HG02798 (cell line): Measurements from ENCODE around the gene POLR1C.
"Not testable (repeated sequence)": the region's sequence is repeated elsewhere in the genome, so short reads cannot be mapped to it uniquely, and the experiment has no call there.

Source experiments
- ATAC-seq: cut with Tn5 transposase; IDR thresholded peaks from one replicate; pipeline ENCODE4 v1.9.1; 2021; ENCODE audit warnings: mild to moderate bottlenecking; ENCODE audit not compliant: unreplicated experiment, poor library complexity

POLR1C gene

GRCh38 chr6:43491750-43492661 is 24.9 kb upstream of the POLR1C start:
- no peak for ATAC-seq

- ATAC-seq, result no peak
These were observed 24.2 kb upstream of the POLR1C start for GRCh38 chr6:43492673-43493072.

- ATAC-seq, result no peak
These were observed 23.7 kb upstream of the POLR1C start for GRCh38 chr6:43493230-43493629.

- no peak for ATAC-seq
These were observed 23.1 kb upstream of the POLR1C start for GRCh38 chr6:43493833-43494232.

- ATAC-seq, result no peak
These were observed 22.6 kb upstream of the POLR1C start for GRCh38 chr6:43494321-43494720.

GRCh38 chr6:43494766-43495165 is 22.1 kb upstream of the POLR1C start:
- ATAC-seq, result no peak

GRCh38 chr6:43495409-43495941 is 21.4 kb upstream of the POLR1C start:
- no peak for ATAC-seq

- no peak for ATAC-seq
These were observed 20.3 kb upstream of the POLR1C start for GRCh38 chr6:43496370-43497128.

GRCh38 chr6:43497129-43497396 is 19.8 kb upstream of the POLR1C start:
- ATAC-seq, result no peak

GRCh38 chr6:43497689-43498088 is 19.2 kb upstream of the POLR1C start:
- no peak for ATAC-seq

GRCh38 chr6:43498291-43498690 is 18.6 kb upstream of the POLR1C start:
- not testable (repeated sequence) for ATAC-seq

GRCh38 chr6:43499028-43499815 is 17.7 kb upstream of the POLR1C start:
- no peak for ATAC-seq

GRCh38 chr6:43500921-43501320 is 16.0 kb upstream of the POLR1C start:
- no peak for ATAC-seq

- no peak for ATAC-seq
These were observed 14.2 kb upstream of the POLR1C start for GRCh38 chr6:43502666-43503065.

- no peak for ATAC-seq
These were observed 13.4 kb upstream of the POLR1C start for GRCh38 chr6:43503443-43503842.

- ATAC-seq, result no peak
These were observed 11.9 kb upstream of the POLR1C start for GRCh38 chr6:43504756-43505593.

GRCh38 chr6:43505718-43506117 is 11.2 kb upstream of the POLR1C start:
- no peak for ATAC-seq

GRCh38 chr6:43506171-43506570 is 10.7 kb upstream of the POLR1C start:
- ATAC-seq, result no peak

GRCh38 chr6:43506667-43507471 is 10.0 kb upstream of the POLR1C start:
- ATAC-seq, result peak; percentile 55
